B cell (primary cell): ENCODE measurements around the gene MBNL1.

Source experiments
- EZH2 ChIP-seq: IDR thresholded peaks from 2 replicates; pipeline ENCODE4 v1.6.1; 2012; ENCODE audit warnings: borderline replicate concordance, low read depth, mild to moderate bottlenecking, moderate library complexity, low read length; ENCODE audit not compliant: insufficient read depth, poor library complexity, severe bottlenecking
- TF ChIP-seq, protein P1 (sequence below): fragments of 200-600 bp; IDR thresholded peaks from one replicate; pipeline ENCODE4 v1.8.0; 2022; ENCODE audit warnings: antibody characterized with exemption, mild to moderate bottlenecking

DNA sequence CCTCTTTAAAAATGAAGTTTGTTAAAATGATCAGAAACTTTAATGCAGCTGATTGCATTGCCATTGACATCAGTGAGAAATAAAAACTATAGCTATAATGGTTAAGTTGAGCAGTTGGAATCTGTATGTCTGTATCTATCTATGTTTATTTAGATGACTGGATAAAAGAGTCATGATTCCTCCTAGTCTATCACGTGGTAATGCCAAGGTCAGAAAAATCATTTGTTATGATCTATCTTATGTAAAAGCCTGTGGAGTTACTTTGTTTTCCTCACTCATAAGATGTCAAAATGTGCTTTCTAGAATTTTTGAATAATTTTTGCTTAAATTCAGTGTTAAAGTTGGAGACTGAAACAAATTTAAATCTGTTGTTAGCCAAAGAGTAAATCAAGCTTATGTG is 63.3 kb downstream of the MBNL1 start:
- TF ChIP-seq, protein P1, sequence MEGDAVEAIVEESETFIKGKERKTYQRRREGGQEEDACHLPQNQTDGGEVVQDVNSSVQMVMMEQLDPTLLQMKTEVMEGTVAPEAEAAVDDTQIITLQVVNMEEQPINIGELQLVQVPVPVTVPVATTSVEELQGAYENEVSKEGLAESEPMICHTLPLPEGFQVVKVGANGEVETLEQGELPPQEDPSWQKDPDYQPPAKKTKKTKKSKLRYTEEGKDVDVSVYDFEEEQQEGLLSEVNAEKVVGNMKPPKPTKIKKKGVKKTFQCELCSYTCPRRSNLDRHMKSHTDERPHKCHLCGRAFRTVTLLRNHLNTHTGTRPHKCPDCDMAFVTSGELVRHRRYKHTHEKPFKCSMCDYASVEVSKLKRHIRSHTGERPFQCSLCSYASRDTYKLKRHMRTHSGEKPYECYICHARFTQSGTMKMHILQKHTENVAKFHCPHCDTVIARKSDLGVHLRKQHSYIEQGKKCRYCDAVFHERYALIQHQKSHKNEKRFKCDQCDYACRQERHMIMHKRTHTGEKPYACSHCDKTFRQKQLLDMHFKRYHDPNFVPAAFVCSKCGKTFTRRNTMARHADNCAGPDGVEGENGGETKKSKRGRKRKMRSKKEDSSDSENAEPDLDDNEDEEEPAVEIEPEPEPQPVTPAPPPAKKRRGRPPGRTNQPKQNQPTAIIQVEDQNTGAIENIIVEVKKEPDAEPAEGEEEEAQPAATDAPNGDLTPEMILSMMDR = no peak
- no peak for TF ChIP-seq EZH2
